Muscle of back (tissue), 13 donors: ENCODE results near the gene MRPL19. TPM values are rescaled to one million over a fixed set of nuclear protein-coding genes. Genes with fewer than 3 reads are reported as not detected.

ENCODE experiments used
- DNase-seq, 3 donors: peaks; one replicate each; pipeline versions ENCODE4 v3.0.0 to v3.0.0-alpha.2; 2013
- long read RNA-seq, 9 donors: transcript quantifications; one replicate each; lab custom pipeline, GENCODE V29; 2026
- polyA plus RNA-seq, 10 donors: library from polyadenylated mRNA; unstranded; fragments of 120-200 nt; gene quantifications; one replicate each; pipeline ENCODE4 v1.2.1, GENCODE V29; 2013; ENCODE audit not compliant: insufficient read length in 10 of 10

The MRPL19 gene
- polyA plus RNA-seq = 10 to 100 TPM; 30.1 to 44.4 (median 35.9) TPM
- long read RNA-seq, donor 1, transcript MRPL19-202 (6 exons, 3,479 nt) = major isoform, 11 of 17 reads
- long read RNA-seq, donor 1, partial matches to known transcripts = 5 of 17 reads
- long read RNA-seq, donor 1, other reads (novel, unspliced or antisense) = 0 of 17 reads
- long read RNA-seq, donor 2, transcript MRPL19-202 (6 exons, 3,479 nt) = major isoform, 10 of 11 reads
- long read RNA-seq, donor 2, partial matches to known transcripts = 0 of 11 reads
- long read RNA-seq, donor 2, other reads (novel, unspliced or antisense) = 0 of 11 reads
- long read RNA-seq, donor 3 = 0 reads
- long read RNA-seq, donor 4, partial matches to known transcripts = 6 of 10 reads
- long read RNA-seq, donor 4, other reads (novel, unspliced or antisense) = 0 of 10 reads
- long read RNA-seq, donor 5, transcript MRPL19-202 (6 exons, 3,479 nt) = major isoform, 14 of 26 reads
- long read RNA-seq, donor 5, partial matches to known transcripts = 11 of 26 reads
- long read RNA-seq, donor 5, other reads (novel, unspliced or antisense) = 0 of 26 reads
- long read RNA-seq, donor 6, transcript MRPL19-202 (6 exons, 3,479 nt) = major isoform, 10 of 11 reads
- long read RNA-seq, donor 6, partial matches to known transcripts = 0 of 11 reads
- long read RNA-seq, donor 6, other reads (novel, unspliced or antisense) = 0 of 11 reads
- long read RNA-seq, donor 7, transcript MRPL19-202 (6 exons, 3,479 nt) = major isoform, 9 of 9 reads
- long read RNA-seq, donor 7, partial matches to known transcripts = 0 of 9 reads
- long read RNA-seq, donor 7, other reads (novel, unspliced or antisense) = 0 of 9 reads
- long read RNA-seq, donor 8, transcript MRPL19-202 (6 exons, 3,479 nt) = major isoform, 11 of 14 reads
- long read RNA-seq, donor 8, partial matches to known transcripts = 0 of 14 reads
- long read RNA-seq, donor 8, other reads (novel, unspliced or antisense) = 0 of 14 reads
- long read RNA-seq, donor 9, partial matches to known transcripts = 0 of 2 reads
- long read RNA-seq, donor 9, other reads (novel, unspliced or antisense) = 0 of 2 reads

- DNase-seq = peak; percentile 91 to 96 (median 94)
Observed at GRCh38 chr2:75646583-75647425, at the start of gene MRPL19. MRPL19 (plus strand) TSS chr2:75646783; CDS start chr2:75646808, 25 bp downstream.

- DNase-seq = no peak
Observed at GRCh38 chr2:75596784-75597183, 49.8 kb upstream of the MRPL19 start.

- no peak for DNase-seq
Observed at GRCh38 chr2:75597949-75598348, 48.6 kb upstream of the MRPL19 start.

- DNase-seq = no peak
Observed at GRCh38 chr2:75598589-75599155, 47.9 kb upstream of the MRPL19 start.

GRCh38 chr2:75600461-75601011, 46.0 kb upstream of the MRPL19 start:
- DNase-seq = no peak

GRCh38 chr2:75602724-75603342, 43.8 kb upstream of the MRPL19 start:
- DNase-seq = peak in 1 of 3 donors; percentile 44

GRCh38 chr2:75603477-75603876, 43.1 kb upstream of the MRPL19 start:
- DNase-seq = no peak

GRCh38 chr2:75604484-75604883, 42.1 kb upstream of the MRPL19 start:
- DNase-seq = no peak

GRCh38 chr2:75605770-75606529, 40.6 kb upstream of the MRPL19 start:
- peak in 1 of 3 donors; percentile 96 for DNase-seq

- DNase-seq = peak in 1 of 3 donors; percentile 80
Observed at GRCh38 chr2:75606761-75607399, 39.7 kb upstream of the MRPL19 start.

- no peak for DNase-seq
Observed at GRCh38 chr2:75607400-75607798, 39.2 kb upstream of the MRPL19 start.

GRCh38 chr2:75607988-75608683, 38.4 kb upstream of the MRPL19 start:
- peak in 1 of 3 donors; percentile 31 for DNase-seq

- peak in 2 of 3 donors; percentile 65 to 80 for DNase-seq
Observed at GRCh38 chr2:75608684-75609333, 37.8 kb upstream of the MRPL19 start.

- no peak for DNase-seq
Observed at GRCh38 chr2:75609334-75609689, 37.3 kb upstream of the MRPL19 start.

GRCh38 chr2:75609937-75610508, 36.6 kb upstream of the MRPL19 start:
- no peak for DNase-seq

GRCh38 chr2:75610671-75611070, 35.9 kb upstream of the MRPL19 start:
- no peak for DNase-seq
